K562 (cell line): ENCODE data around the gene DCXR.

ENCODE experiments used
- ZNF274 ChIP-seq: IDR thresholded peaks from 2 replicates; pipeline ENCODE4 v1.6.1; 2011; ENCODE audit warnings: low read depth, mild to moderate bottlenecking, low read length, moderate library complexity, borderline replicate concordance
- ZNF766 ChIP-seq: fragments of 200-800 bp; sonication (Bioruptor generic); conservative IDR thresholded peaks from 2 replicates; pipeline ENCODE4 v1.6.1; 2016; ENCODE audit warnings: missing genetic modification characterization, missing compliant biosample characterization
- TF ChIP-seq, protein P1 (sequence below), 2 experiments: fragments of 450-650 bp; formaldehyde crosslinking in 1 of 2; IDR thresholded peaks; 2 replicates each; pipeline versions ENCODE4 v1.4.0 to v1.6.1; 2014 to 2020; ENCODE audit warnings: mild to moderate bottlenecking in 2 of 2, borderline replicate concordance in 1 of 2, low read depth in 1 of 2

DNA sequence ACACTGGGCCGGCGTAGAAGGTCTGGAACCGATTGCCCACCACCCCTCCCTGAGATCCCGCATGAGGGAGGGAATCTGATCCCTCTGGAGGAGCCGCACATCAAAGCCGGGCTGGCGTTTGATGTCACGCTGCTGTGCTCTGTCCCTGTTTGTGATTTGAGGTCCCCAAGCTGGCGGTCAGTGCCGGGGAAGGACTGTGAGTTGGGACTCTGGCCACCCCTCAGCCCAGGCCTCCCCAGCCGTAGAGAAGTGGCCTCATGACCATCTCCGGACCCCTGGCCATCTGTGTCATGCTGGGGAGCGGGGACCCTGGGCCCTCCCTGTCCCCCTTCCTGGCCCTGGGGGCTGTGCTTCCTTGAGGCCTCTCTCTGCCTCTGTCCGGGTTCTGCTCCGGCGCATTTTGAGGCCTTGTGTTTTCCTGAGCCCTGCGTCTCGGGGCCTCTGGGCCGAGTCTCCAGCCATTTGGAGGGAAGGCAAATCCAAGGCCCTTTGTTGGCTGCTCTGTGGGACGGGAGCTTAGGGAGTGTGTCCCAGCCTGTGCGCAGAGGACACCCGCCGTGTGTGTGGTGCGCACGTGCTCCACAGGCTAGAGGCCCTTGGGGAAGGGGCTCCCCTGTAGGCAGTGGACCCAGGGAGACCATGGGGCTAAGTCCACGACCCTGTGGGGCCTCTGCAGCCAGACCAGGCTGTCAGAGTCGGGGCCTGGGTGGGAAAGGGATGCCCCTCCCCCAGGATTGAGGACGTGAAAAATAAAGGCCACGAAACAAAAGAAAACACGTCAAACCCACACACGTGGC is 45.0 kb downstream of the DCXR start:
- TF ChIP-seq ZNF274 (no peak), ZNF766 (CRISPR knock-in tag) (no peak)
- TF ChIP-seq, protein P1, sequence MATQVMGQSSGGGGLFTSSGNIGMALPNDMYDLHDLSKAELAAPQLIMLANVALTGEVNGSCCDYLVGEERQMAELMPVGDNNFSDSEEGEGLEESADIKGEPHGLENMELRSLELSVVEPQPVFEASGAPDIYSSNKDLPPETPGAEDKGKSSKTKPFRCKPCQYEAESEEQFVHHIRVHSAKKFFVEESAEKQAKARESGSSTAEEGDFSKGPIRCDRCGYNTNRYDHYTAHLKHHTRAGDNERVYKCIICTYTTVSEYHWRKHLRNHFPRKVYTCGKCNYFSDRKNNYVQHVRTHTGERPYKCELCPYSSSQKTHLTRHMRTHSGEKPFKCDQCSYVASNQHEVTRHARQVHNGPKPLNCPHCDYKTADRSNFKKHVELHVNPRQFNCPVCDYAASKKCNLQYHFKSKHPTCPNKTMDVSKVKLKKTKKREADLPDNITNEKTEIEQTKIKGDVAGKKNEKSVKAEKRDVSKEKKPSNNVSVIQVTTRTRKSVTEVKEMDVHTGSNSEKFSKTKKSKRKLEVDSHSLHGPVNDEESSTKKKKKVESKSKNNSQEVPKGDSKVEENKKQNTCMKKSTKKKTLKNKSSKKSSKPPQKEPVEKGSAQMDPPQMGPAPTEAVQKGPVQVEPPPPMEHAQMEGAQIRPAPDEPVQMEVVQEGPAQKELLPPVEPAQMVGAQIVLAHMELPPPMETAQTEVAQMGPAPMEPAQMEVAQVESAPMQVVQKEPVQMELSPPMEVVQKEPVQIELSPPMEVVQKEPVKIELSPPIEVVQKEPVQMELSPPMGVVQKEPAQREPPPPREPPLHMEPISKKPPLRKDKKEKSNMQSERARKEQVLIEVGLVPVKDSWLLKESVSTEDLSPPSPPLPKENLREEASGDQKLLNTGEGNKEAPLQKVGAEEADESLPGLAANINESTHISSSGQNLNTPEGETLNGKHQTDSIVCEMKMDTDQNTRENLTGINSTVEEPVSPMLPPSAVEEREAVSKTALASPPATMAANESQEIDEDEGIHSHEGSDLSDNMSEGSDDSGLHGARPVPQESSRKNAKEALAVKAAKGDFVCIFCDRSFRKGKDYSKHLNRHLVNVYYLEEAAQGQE (IDR thresholded peaks at IDR 0.05; ENCODE audit: borderline replicate concordance): no peak
- TF ChIP-seq, protein P1 (CRISPR knock-in tag; IDR thresholded peaks at IDR 0.05; ENCODE audit: low read depth): no peak
